Measurements from ENCODE around the gene NAPG.
"Not testable (repeated sequence)": the region's sequence is repeated elsewhere in the genome, so short reads cannot be mapped to it uniquely, and the experiment has no call there.

GRCh38 chr18:10556251-10556650, 30.4 kb downstream of the NAPG start:
- TF ChIP-seq CTCF (IDR thresholded peaks at IDR 0.05 in 2 of 3, conservative IDR thresholded peaks at IDR 0.05 in 1 of 3; ENCODE audit: insufficient read depth in 2 of 3, low read depth in 1 of 3, low read length in 3 of 3); ZNF133 (CRISPR knock-in tag; IDR thresholded peaks at IDR 0.05); ZBTB11 (CRISPR knock-in tag; IDR thresholded peaks at IDR 0.05): not testable (repeated sequence)
